Trophoblast cell (in vitro differentiated cells and primary cell): ENCODE results near the gene TRABD2B.
A peak's percentile ranks its signal among the peaks of the same experiment; 100 is the strongest.

ENCODE experiments used
- DNase-seq, 2 donors: peaks; one replicate each; pipeline ENCODE4 v3.0.0-alpha.2; 2016
- H2AFZ ChIP-seq: 2 replicates; pipeline ENCODE4 v1.6.1; 2013; ENCODE audit warnings: low read length, moderate library complexity, mild to moderate bottlenecking; ENCODE audit not compliant: insufficient read depth, poor library complexity
- H2AK5ac ChIP-seq: 2 replicates; pipeline ENCODE4 v1.6.1; 2013; ENCODE audit warnings: mild to moderate bottlenecking, low read length
- H2BK120ac ChIP-seq: 2 replicates; pipeline ENCODE4 v1.6.1; 2013; ENCODE audit warnings: low read length, mild to moderate bottlenecking, moderate library complexity; ENCODE audit not compliant: insufficient read depth, poor library complexity
- H2BK12ac ChIP-seq: 2 replicates; pipeline ENCODE4 v1.6.1; 2013; ENCODE audit warnings: mild to moderate bottlenecking, low read length, moderate library complexity
- H2BK5ac ChIP-seq: 2 replicates; pipeline ENCODE4 v1.6.1; 2013; ENCODE audit warnings: low read length, low read depth, moderate library complexity, mild to moderate bottlenecking; ENCODE audit not compliant: poor library complexity
- H3K14ac ChIP-seq: 2 replicates; pipeline ENCODE4 v1.6.1; 2013; ENCODE audit warnings: mild to moderate bottlenecking, low read length
- H3K18ac ChIP-seq: 2 replicates; pipeline ENCODE4 v1.6.1; 2013; ENCODE audit warnings: mild to moderate bottlenecking, low read length
- H3K23ac ChIP-seq: 2 replicates; pipeline ENCODE4 v1.6.1; 2013; ENCODE audit warnings: low read length
- H3K27ac ChIP-seq: 2 replicates; pipeline ENCODE4 v1.5.1; 2013; ENCODE audit warnings: low read depth, mild to moderate bottlenecking, inconsistent platforms, low read length, moderate library complexity
- H3K27me3 ChIP-seq: 2 replicates; pipeline ENCODE4 v1.6.1; 2013; ENCODE audit warnings: inconsistent platforms, mild to moderate bottlenecking, low read length, moderate library complexity; ENCODE audit not compliant: insufficient read depth
- H3K36me3 ChIP-seq, 2 experiments: 1 replicate in 1 of 2; 2 replicates in 1 of 2; pipeline ENCODE4 v1.6.1; 2013; ENCODE audit warnings: low read length in 2 of 2, mild to moderate bottlenecking in 2 of 2, moderate library complexity in 1 of 2; ENCODE audit not compliant: insufficient read depth in 2 of 2, control insufficient read depth in 1 of 2
- H3K4ac ChIP-seq: 2 replicates; pipeline ENCODE4 v1.6.1; 2013; ENCODE audit warnings: low read depth, mild to moderate bottlenecking, low read length, moderate library complexity
- H3K4me1 ChIP-seq, 2 experiments: 1 replicate in 1 of 2; 2 replicates in 1 of 2; pipeline ENCODE4 v1.6.1; 2013; ENCODE audit warnings: low read length in 2 of 2, mild to moderate bottlenecking in 2 of 2, moderate library complexity in 1 of 2; ENCODE audit not compliant: insufficient read depth in 2 of 2, control insufficient read depth in 1 of 2
- H3K4me2 ChIP-seq: 2 replicates; pipeline ENCODE4 v1.6.1; 2013; ENCODE audit warnings: inconsistent platforms, mild to moderate bottlenecking, low read length, moderate library complexity
- H3K4me3 ChIP-seq: 2 replicates; pipeline ENCODE4 v1.5.1; 2013; ENCODE audit warnings: mild to moderate bottlenecking, low read depth, low read length, inconsistent platforms
- H3K79me1 ChIP-seq: one replicate; pipeline ENCODE4 v1.6.1; 2013; ENCODE audit warnings: low read length
- H3K79me2 ChIP-seq: 2 replicates; pipeline ENCODE4 v1.6.1; 2013; ENCODE audit warnings: low read length, mild to moderate bottlenecking; ENCODE audit not compliant: control insufficient read depth, insufficient read depth, poor library complexity
- H3K9ac ChIP-seq: 2 replicates; pipeline ENCODE4 v1.6.1; 2013; ENCODE audit warnings: mild to moderate bottlenecking, low read length
- H3K9me3 ChIP-seq: 2 replicates; pipeline ENCODE4 v1.6.1; 2013; ENCODE audit warnings: low read depth, mild to moderate bottlenecking, control low read depth, inconsistent platforms, low read length; ENCODE audit not compliant: insufficient read depth
- H4K12ac ChIP-seq: 2 replicates; pipeline ENCODE4 v1.6.1; 2013; ENCODE audit warnings: low read depth, mild to moderate bottlenecking, low read length, moderate library complexity
- H4K8ac ChIP-seq: 2 replicates; pipeline ENCODE4 v1.6.1; 2013; ENCODE audit warnings: low read depth, mild to moderate bottlenecking, low read length, moderate library complexity
- H4K91ac ChIP-seq: one replicate; pipeline ENCODE4 v1.6.1; 2013; ENCODE audit warnings: low read depth, mild to moderate bottlenecking, low read length, moderate library complexity
- WGBS: extraction: QIAGEN DNeasy Blood & Tissue Kit; methylation state at CpG from one replicate; pipeline ENCODE4 v1.1.7; 2013; ENCODE audit warnings: missing lambda C conversion rate; ENCODE audit not compliant: insufficient read length, insufficient coverage; ENCODE audit errors: extremely low coverage; 5-methylcytosine and 5-hydroxymethylcytosine counted together

Gene TRABD2B

DNA sequence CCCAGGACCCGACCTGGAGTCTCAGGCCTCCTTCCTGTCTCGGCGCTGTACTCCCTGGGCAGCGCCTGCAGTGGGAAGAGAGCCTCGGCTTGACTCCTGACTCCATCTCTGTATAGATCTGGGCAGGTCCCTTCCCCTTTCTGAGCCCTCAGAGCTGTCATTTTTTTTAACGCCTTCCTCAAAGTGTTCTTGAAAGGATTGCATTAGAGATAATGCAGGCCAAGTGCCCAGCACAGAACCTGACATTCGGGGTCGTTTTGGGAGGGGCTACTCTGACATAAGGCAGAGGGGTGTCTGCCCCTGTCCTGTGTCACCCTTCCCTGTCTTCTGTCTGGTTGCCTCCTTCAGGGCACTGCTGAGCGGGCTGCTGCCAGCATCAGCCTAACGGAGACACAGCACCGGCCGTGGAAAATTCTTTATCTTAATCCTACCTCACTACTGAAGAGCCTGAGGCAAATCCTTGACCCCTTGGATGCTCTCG, 271.6 kb downstream of the TRABD2B start:
- H3K27me3 ChIP-seq: peaks cover 19% of the 10 kb centered on the region
- H3K23ac ChIP-seq: no peak overlapping the region
- DNase-seq: no peak
- no peak overlapping the region for H3K27ac ChIP-seq
- no peaks in the 10 kb centered on the region for H3K4me1 ChIP-seq
- no peak overlapping the region for H4K12ac ChIP-seq
- H3K79me1 ChIP-seq: no peaks in the 10 kb centered on the region
- H3K36me3 ChIP-seq: no peaks in the 10 kb centered on the region
- H3K4me2 ChIP-seq: no peak overlapping the region
- no peak overlapping the region for H4K91ac ChIP-seq
- no peak overlapping the region for H2BK120ac ChIP-seq
- no peak overlapping the region for H3K18ac ChIP-seq
- H3K4ac ChIP-seq: no peak overlapping the region
- no peak overlapping the region for H2BK12ac ChIP-seq
- H2AK5ac ChIP-seq: no peak overlapping the region
- no CpG with 5 or more reads among the region's 13 CpGs for WGBS
- no peak overlapping the region for H4K8ac ChIP-seq
- H3K4me3 ChIP-seq: no peak overlapping the region
- H3K9me3 ChIP-seq: peaks cover 2% of the 10 kb centered on the region
- no peaks in the 10 kb centered on the region for H3K79me2 ChIP-seq
- no peak overlapping the region for H3K14ac ChIP-seq
- H3K9ac ChIP-seq: no peak overlapping the region
- no peak overlapping the region for H2AFZ ChIP-seq
- H2BK5ac ChIP-seq: no peak overlapping the region

DNA sequence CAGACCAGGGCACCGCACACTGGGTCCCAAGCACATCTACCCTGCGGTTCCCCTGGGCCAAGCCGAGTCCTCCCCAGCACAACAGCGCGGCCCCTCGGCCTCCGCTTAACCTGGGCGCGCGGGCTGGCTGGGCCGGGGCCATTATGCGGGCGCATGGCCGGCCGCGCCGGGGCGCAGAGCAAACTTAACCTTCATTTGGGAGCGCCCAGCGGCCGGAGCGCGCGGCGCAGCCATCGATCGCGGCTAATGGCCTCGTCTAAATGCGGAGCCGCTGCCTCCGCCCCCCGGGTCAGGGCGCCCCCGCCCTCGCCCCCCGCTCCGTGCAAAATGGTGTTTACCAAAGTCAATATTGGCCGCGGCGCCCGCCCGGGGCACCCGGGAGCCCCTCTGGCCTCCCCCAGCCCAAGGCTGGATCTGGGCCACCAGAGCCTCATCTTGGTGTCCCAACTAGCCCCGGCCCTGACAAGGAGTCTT, 272.1 kb downstream of the TRABD2B start:
- no peak overlapping the region for H3K4me3 ChIP-seq
- H3K18ac ChIP-seq: no peak overlapping the region
- H3K9me3 ChIP-seq: peaks cover 2% of the 10 kb centered on the region
- no peaks in the 10 kb centered on the region for H3K4me1 ChIP-seq
- no peak overlapping the region for H2BK5ac ChIP-seq
- H2BK120ac ChIP-seq: no peak overlapping the region
- H3K79me1 ChIP-seq: no peaks in the 10 kb centered on the region
- no peaks in the 10 kb centered on the region for H3K36me3 ChIP-seq
- H3K4ac ChIP-seq: no peak overlapping the region
- no peak overlapping the region for H3K9ac ChIP-seq
- no peak overlapping the region for H3K23ac ChIP-seq
- no peak overlapping the region for H2AFZ ChIP-seq
- H3K27me3 ChIP-seq: peaks cover 19% of the 10 kb centered on the region
- DNase-seq: peak in 1 of 2 donors; percentile 16
- no peak overlapping the region for H4K12ac ChIP-seq
- no peak overlapping the region for H3K14ac ChIP-seq
- no peak overlapping the region for H2BK12ac ChIP-seq
- H2AK5ac ChIP-seq: no peak overlapping the region
- no peak overlapping the region for H4K8ac ChIP-seq
- peak overlapping the region; percentile 36 for H3K4me2 ChIP-seq
- H3K79me2 ChIP-seq: no peaks in the 10 kb centered on the region
- H3K27ac ChIP-seq: no peak overlapping the region
- no peak overlapping the region for H4K91ac ChIP-seq
- no CpG with 5 or more reads among the region's 45 CpGs for WGBS

DNA sequence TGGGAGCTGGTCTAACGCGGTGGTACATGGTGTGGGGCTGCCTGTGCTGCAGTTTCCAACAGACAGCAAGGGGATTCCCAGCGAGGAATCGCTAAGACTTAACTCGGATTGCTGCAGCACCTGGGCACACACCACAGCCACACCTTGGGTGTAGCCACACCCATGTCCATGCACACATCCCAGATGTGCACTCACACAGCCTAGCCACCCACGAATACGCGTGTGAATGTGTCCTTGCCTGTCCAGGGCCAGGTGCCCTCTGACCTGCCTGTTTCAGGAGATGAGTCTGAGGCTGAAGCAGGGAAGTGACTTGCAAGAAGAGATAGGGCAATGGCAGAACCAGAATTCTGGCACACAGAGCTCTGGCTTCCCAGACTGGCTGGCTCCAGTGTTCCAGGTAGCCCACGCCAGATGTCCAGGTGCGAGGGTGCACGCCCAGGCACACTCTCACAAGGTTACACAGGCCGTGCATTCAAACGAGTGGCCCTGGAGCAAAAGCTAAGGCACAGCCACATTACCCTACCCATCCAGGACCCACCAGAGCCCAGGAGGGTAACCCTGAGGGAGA, 272.7 kb downstream of the TRABD2B start:
- Histone ChIP-seq H2AFZ (no peak overlapping the region), H3K4ac (no peak overlapping the region), H3K27ac (no peak overlapping the region), H2BK12ac (no peak overlapping the region), H3K27me3 (peaks cover 19% of the 10 kb centered on the region), H3K23ac (no peak overlapping the region), H3K79me1 (no peaks in the 10 kb centered on the region), H2AK5ac (no peak overlapping the region), H3K9me3 (peaks cover 2% of the 10 kb centered on the region), H2BK5ac (no peak overlapping the region), H3K4me1 (no peaks in the 10 kb centered on the region), H4K91ac (no peak overlapping the region), H2BK120ac (no peak overlapping the region), H3K4me2 (peak overlapping the region; percentile 36), H3K18ac (no peak overlapping the region), H3K36me3 (no peaks in the 10 kb centered on the region), H4K8ac (no peak overlapping the region), H3K9ac (no peak overlapping the region), H3K14ac (no peak overlapping the region), H3K4me3 (no peak overlapping the region), H3K79me2 (no peaks in the 10 kb centered on the region), H4K12ac (no peak overlapping the region)
- WGBS: no CpG with 5 or more reads among the region's 13 CpGs
- DNase-seq: no peak

DNA sequence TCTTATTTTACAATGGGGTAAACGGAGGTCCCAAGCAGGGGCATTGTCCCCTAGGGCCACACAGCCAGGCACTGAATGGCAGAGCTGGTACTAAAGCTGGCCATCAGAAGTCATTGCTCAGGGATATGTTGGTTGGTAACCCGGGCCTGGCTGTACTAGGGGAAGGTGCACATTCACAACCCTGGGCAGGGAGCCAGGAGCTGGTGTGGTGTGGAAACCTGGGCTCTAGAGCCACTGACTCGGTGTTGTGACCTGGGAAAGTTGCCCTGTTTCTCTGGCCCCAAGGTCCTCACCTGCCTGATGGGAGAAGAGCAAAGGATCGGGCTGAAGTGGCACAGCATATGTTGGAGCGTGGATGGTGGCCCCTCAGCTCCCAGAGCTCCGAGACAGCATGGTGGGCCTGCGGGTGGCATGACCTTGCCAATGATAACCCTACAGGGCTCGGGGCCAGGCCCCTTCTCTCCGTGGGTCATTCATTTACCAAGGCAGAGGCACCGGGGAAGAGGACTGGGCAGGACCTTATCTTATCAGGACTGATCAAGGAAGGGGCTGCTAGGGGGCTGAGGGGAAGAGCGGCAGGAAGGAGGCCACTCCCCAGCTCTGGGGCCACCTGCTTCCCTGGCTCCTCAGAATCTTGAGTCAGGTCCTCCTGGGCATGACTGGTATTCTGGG, 274.1 kb downstream of the TRABD2B start:
- H3K9ac ChIP-seq: no peak overlapping the region
- no peak overlapping the region for H4K91ac ChIP-seq
- H3K27me3 ChIP-seq: peaks cover 19% of the 10 kb centered on the region
- H3K23ac ChIP-seq: no peak overlapping the region
- H3K27ac ChIP-seq: no peak overlapping the region
- no peak overlapping the region for H2BK12ac ChIP-seq
- H4K12ac ChIP-seq: no peak overlapping the region
- DNase-seq: no peak
- no peak overlapping the region for H4K8ac ChIP-seq
- no peak overlapping the region for H3K18ac ChIP-seq
- no peak overlapping the region for H3K4me2 ChIP-seq
- no CpG with 5 or more reads among the region's 11 CpGs for WGBS
- H3K79me2 ChIP-seq: no peaks in the 10 kb centered on the region
- H2AFZ ChIP-seq: no peak overlapping the region
- no peak overlapping the region for H3K14ac ChIP-seq
- no peak overlapping the region for H2AK5ac ChIP-seq
- no peak overlapping the region for H2BK5ac ChIP-seq
- H3K4me1 ChIP-seq: no peaks in the 10 kb centered on the region
- H3K79me1 ChIP-seq: no peaks in the 10 kb centered on the region
- no peaks in the 10 kb centered on the region for H3K36me3 ChIP-seq
- H2BK120ac ChIP-seq: no peak overlapping the region
- peaks cover 2% of the 10 kb centered on the region for H3K9me3 ChIP-seq
- no peak overlapping the region for H3K4ac ChIP-seq
- no peak overlapping the region for H3K4me3 ChIP-seq
